HG03175 (cell line): ENCODE data around the gene FAM83D.
A peak's percentile ranks its signal among the peaks of the same experiment; 100 is the strongest.

Experiments used
- ATAC-seq: cut with Tn5 transposase; IDR thresholded peaks from one replicate; pipeline ENCODE4 v1.9.1; 2021; ENCODE audit warnings: mild to moderate bottlenecking, moderate library complexity; ENCODE audit not compliant: unreplicated experiment

The FAM83D gene

GRCh38 chr20:38894091-38894847, 31.9 kb upstream of the FAM83D start:
- no peak for ATAC-seq

DNA sequence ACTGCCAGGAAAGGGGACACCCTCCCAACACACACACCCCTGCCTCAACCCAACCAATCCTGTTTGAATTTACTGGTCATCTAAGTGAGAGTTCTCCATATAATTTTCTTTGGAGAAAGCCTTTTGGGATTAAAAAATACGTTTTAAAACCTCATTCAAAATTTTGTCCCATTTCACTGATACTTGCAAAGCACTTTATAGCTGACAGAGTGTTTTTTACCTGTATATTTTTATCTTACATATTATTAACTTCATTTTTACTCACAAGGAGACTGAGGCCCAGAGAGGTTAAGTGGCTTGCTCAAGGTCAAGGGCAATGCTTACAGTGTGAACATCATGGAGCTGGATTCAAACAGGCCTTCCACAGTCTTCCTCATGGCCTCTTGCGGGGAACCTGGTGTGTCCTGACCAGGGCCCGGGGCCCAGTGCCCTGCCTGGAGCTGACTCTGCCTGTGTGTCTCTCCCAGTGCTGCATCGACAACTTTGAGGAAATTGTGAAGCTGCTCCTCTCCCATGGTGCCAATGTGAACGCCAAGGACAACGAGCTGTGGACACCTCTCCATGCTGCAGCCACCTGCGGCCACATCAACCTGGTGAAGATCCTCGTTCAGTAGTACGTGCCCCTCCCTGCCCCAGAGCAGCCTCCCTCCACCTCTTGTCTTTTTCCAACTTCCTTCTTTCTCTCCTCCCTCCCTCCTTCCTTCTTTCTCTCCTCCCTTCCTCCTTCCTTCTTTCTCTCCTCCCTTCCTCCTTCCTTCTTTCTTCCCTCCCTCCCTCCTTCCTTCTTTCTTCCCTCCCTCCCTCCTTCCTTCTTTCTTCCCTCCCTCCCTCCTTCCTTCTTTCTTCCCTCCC, 30.9 kb upstream of the FAM83D start:
- no peak for ATAC-seq

DNA sequence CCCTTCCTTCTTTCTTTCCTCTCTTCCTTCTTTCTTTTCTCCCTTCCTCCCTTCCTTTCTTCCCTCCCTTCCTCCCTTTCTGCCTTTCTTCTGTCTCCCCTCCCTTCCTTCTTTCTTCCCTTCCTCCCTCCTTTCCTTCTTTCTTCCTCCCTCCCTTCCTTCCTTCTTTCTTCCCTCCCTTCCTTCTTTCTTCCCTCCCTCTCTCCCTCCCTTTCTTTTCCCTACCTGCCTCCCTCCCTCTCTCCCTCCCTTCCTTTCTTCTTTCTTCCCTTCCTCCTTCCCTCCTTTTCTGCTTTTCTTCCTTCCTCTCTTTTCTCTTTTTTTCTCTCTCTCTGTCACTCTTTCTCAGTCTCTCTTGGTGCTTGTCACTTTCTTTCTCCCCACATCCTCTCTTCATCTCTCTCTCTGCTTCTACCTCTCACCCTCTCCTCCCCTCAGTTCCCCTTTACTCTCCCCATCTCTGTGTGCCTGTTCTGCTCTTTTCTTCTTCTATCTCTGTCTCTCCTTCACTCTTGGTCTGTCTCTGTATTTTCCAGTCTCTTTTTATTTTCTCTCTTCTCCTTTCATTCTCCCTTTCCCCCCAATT, 30.1 kb upstream of the FAM83D start:
- ATAC-seq, result no peak

GRCh38 chr20:38897267-38897666, 28.9 kb upstream of the FAM83D start:
- ATAC-seq, result no peak

DNA sequence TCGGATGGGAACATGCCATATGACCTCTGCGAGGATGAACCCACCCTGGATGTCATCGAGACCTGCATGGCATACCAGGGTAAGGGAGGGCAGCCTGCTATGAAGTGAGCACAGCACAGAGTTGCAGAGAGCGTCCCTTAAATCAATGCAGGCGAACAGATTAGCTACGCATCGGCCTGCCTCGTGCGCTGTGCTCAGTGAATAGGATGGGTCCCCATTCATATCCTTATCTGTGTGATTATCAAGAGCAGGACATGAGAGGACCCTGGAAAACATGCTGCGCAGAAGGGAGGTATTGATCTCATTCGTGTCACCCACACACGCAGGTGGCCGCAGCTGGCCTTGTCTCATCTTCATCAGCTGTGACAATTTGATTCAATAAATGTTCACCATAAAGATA, 25.6 kb upstream of the FAM83D start:
- no peak for ATAC-seq

GRCh38 chr20:38902601-38903000, 23.6 kb upstream of the FAM83D start:
- no peak for ATAC-seq

DNA sequence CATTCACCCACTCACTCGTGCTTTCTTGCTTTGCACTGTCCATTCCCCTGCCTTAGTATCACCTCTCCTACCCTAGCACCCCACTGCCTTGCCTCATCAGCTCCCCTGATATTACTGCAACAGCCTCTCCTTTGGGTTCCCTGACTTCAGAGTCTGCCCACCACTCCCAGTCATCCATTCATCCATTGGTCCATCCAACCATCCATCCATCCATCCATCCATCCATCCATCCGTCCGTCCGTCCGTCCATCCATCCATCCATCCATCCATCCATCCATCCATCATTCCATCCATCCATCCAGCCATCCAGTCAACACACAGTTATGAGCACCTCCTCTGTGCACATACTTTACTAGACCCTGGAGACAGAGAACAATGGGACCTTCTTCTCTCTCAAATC, 22.9 kb upstream of the FAM83D start:
- no peak for ATAC-seq

- no peak for ATAC-seq
Measured at GRCh38 chr20:38905375-38905774, 20.8 kb upstream of the FAM83D start.

- ATAC-seq, result no peak
Measured at GRCh38 chr20:38907918-38908677, 18.1 kb upstream of the FAM83D start.

DNA sequence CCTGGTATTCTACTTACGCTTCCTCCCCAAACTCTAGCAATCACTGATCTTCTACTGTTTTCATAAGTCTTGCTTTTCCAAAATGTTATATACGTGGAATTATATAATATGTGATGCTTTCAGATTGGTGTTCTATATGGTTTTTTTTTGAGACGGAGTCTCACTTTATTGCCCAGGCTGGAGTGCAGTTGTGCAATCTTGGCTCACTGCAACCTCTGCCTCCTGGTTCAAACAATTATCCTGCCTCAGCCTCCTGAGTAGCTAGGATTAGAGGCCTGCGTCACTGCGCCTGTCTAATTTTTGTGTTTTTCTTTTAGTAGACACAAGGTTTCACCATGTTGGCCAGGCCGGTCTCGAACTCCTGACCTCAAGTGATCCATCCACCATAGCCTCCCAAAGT, 10.9 kb upstream of the FAM83D start:
- no peak for ATAC-seq

DNA sequence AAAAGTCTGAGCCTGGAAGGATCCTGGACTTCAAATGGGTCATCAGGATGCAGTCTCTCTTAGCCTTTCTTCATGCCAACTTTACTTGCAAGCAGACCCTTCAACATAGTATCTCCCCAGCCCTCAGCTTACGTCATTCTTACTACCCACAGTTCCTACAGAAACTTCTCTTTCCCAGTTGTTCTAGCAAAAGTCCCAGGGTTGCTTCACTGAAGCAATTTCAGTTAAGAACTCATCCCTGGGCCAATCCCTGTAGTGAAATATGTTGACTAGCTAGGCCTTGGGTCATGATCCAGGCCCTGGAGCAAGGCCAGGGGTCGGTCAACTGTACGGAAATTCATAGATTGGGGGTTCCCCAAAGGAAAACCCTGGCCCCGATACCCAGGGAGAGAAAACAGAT, 8.6 kb upstream of the FAM83D start:
- ATAC-seq, result no peak

- no peak for ATAC-seq
Measured at GRCh38 chr20:38918172-38918571, 8.0 kb upstream of the FAM83D start.

DNA sequence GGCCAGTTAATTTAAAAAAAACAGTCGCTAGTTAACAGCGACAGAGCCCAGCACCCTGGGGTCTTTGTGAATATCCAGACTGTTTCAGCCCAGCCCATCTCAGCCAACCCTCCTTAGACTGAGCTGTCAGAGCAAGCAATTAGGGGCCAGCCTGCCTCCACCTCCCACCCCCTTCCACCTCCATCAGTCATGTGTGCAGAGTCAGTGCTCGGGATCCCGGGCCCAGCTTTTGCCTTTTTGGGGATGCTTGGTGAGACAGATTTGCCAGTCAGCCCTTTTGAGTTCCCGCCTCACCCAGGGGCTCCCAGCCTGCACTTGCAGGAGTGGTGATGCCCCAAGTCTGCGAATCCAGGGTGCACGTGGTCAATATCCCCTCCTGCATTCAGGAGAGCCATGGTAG, 6.5 kb upstream of the FAM83D start:
- no peak for ATAC-seq

DNA sequence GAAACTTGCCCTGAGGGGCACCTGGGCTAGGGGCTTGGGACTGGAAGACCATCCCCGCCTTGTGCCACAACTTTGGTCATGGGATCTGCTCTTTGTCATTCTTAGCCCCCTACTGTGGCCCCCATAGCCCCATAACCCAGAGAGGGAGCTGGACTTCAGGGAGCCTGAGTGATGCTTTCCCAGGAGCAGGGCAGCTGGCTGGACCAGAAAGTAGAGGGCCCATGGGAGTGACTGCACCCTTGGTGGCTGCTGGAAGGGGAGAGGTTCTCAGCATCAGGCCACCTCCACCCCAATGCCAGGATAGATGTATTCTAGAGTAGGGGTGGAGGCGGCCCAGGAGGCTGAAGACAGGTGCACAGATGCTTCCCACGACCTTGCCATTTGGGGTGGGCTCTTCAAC, 5.8 kb upstream of the FAM83D start:
- ATAC-seq, result no peak

GRCh38 chr20:38920851-38921250, 5.4 kb upstream of the FAM83D start:
- no peak for ATAC-seq

GRCh38 chr20:38924718-38925117, 1.5 kb upstream of the FAM83D start:
- ATAC-seq, result no peak

- peak; percentile 4 for ATAC-seq
Measured at GRCh38 chr20:38926934-38927616, 858 bp downstream of the FAM83D start.

- no peak for ATAC-seq
Measured at GRCh38 chr20:38927902-38928578, 1.8 kb downstream of the FAM83D start.

DNA sequence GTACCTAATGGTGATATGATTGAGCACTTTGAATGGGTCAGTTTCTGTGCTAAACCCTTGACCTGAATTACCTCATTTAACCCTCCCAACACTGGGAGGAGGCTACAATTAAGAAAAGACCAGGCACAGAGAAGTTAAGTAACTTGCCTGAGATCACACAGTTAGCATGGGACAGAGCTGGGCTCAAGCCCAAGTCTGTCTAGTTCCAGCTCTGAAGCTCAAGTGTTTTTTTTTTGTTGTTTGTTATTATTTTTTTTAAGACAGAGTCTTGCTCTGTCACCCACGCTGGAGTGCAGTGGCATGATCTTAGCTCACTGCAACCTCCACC, 4.0 kb downstream of the FAM83D start:
- no peak for ATAC-seq

GRCh38 chr20:38931984-38932383, 5.8 kb downstream of the FAM83D start:
- no peak for ATAC-seq
